PC-3 (cell line): ENCODE measurements around the gene ITIH3. TPM values are rescaled to one million over a fixed set of nuclear protein-coding genes. Genes with fewer than 3 reads are reported as not detected.

Source experiments
- ATAC-seq: fragments of 200-7000 bp; cut with Tn5 transposase; 2 replicates; pipeline ENCODE4 v1.9.1; 2020; ENCODE audit warnings: mild to moderate bottlenecking, moderate library complexity
- BruUV-seq: library from RNA; stranded (reverse); fragments of 400-500 nt; replicated peaks from 2 replicates; lab custom pipeline; 2021; lab: Mats Ljungman, UMichigan
- CTCF ChIA-PET: fragments of 300-600 bp; sonication (Branson Sonifier 250); formaldehyde crosslinking; loops from one replicate; lab custom pipeline; 2022; ENCODE audit warnings: antibody characterized with exemption; lab: Charles Lee
- POLR2A ChIA-PET: fragments of 300-600 bp; sonication (Branson Sonifier 250); formaldehyde crosslinking; loops from one replicate; lab custom pipeline; 2022; ENCODE audit warnings: antibody characterized with exemption; ENCODE audit not compliant: unreplicated experiment; lab: Charles Lee
- DNase-seq: peaks from one replicate; pipeline ENCODE4 v3.0.0-alpha.2; 2015
- H2AFZ ChIP-seq: fragments of 300-600 bp; sonication (generic); 2 replicates; pipeline ENCODE4 v1.6.0; 2016; ENCODE audit warnings: antibody characterized with exemption, low read length
- H3F3A ChIP-seq: fragments of 300-600 bp; sonication (generic); one replicate; pipeline ENCODE4 v1.6.0; 2017; ENCODE audit warnings: antibody characterized with exemption, low read length, control low read depth, mild to moderate bottlenecking; ENCODE audit not compliant: unreplicated experiment
- H3K27ac ChIP-seq: fragments of 300-600 bp; sonication (generic); 2 replicates; pipeline ENCODE4 v1.5.1; 2016; ENCODE audit warnings: mild to moderate bottlenecking, low read length
- H3K27me3 ChIP-seq: fragments of 300-600 bp; sonication (generic); 2 replicates; pipeline ENCODE4 v1.6.1; 2016; ENCODE audit warnings: low read length, mixed read lengths
- H3K36me3 ChIP-seq: fragments of 300-600 bp; sonication (generic); 2 replicates; pipeline ENCODE4 v1.6.1; 2016; ENCODE audit warnings: low read depth, mixed run types, low read length, mixed read lengths
- H3K4me1 ChIP-seq: fragments of 300-600 bp; sonication (generic); 2 replicates; pipeline ENCODE4 v1.5.1; 2016; ENCODE audit warnings: low read length; ENCODE audit not compliant: insufficient read depth
- H3K4me2 ChIP-seq: fragments of 300-600 bp; sonication (generic); 2 replicates; pipeline ENCODE4 v1.6.0; 2016; ENCODE audit warnings: low read length
- H3K4me3 ChIP-seq: fragments of 300-600 bp; sonication (generic); 2 replicates; pipeline ENCODE4 v1.5.1; 2016; ENCODE audit warnings: mild to moderate bottlenecking, low read length, mixed read lengths
- H3K79me2 ChIP-seq: fragments of 300-600 bp; sonication (generic); 2 replicates; pipeline ENCODE4 v1.6.1; 2017; ENCODE audit warnings: low read length, mixed read lengths
- H3K9ac ChIP-seq: fragments of 300-600 bp; sonication (generic); 2 replicates; pipeline ENCODE4 v1.6.0; 2016; ENCODE audit warnings: mild to moderate bottlenecking, low read length
- H3K9me2 ChIP-seq: fragments of 300-600 bp; sonication (generic); replicated peaks from 2 replicates; pipeline ENCODE4 v1.6.1; 2016; ENCODE audit warnings: mixed run types, low read length, mixed read lengths
- H3K9me3 ChIP-seq: fragments of 300-600 bp; sonication (generic); 2 replicates; pipeline ENCODE4 v1.6.1; 2016; ENCODE audit warnings: low read length, mixed read lengths
- H4K20me1 ChIP-seq: fragments of 300-600 bp; sonication (generic); 2 replicates; pipeline ENCODE4 v1.6.1; 2016; ENCODE audit warnings: low read length, mixed read lengths
- EZH2 ChIP-seq: fragments of 300-600 bp; sonication (generic); IDR thresholded peaks from one replicate; pipeline ENCODE4 v1.6.1; 2017; ENCODE audit warnings: antibody characterized with exemption, mild to moderate bottlenecking, low read length; ENCODE audit not compliant: unreplicated experiment
- EZH2phosphoT487 ChIP-seq: fragments of 300-600 bp; sonication (generic); IDR thresholded peaks from 2 replicates; pipeline ENCODE4 v1.6.1; 2018; ENCODE audit warnings: mild to moderate bottlenecking, antibody characterized with exemption, low read length, borderline replicate concordance
- intact Hi-C: fragments of 100-400 bp; cut with micrococcal nuclease; formaldehyde crosslinking; loops from 2 replicates; pipeline ENCODE4 v1.9.0; 2023
- total RNA-seq: library from RNA; depleted of rRNA; stranded (reverse); fragments of >200 nt; gene quantifications from 2 replicates; pipeline ENCODE4 v1.2.3, GENCODE V29; 2014
- TF ChIP-seq, protein P1 (sequence below): fragments of 300-600 bp; sonication (generic); conservative IDR thresholded peaks from 2 replicates; pipeline ENCODE4 v1.5.1; 2017; ENCODE audit warnings: antibody characterized with exemption, low read depth, mild to moderate bottlenecking, low read length

Gene ITIH3
- total RNA-seq, 1 experiment from 2014 or later = not detected

DNA sequence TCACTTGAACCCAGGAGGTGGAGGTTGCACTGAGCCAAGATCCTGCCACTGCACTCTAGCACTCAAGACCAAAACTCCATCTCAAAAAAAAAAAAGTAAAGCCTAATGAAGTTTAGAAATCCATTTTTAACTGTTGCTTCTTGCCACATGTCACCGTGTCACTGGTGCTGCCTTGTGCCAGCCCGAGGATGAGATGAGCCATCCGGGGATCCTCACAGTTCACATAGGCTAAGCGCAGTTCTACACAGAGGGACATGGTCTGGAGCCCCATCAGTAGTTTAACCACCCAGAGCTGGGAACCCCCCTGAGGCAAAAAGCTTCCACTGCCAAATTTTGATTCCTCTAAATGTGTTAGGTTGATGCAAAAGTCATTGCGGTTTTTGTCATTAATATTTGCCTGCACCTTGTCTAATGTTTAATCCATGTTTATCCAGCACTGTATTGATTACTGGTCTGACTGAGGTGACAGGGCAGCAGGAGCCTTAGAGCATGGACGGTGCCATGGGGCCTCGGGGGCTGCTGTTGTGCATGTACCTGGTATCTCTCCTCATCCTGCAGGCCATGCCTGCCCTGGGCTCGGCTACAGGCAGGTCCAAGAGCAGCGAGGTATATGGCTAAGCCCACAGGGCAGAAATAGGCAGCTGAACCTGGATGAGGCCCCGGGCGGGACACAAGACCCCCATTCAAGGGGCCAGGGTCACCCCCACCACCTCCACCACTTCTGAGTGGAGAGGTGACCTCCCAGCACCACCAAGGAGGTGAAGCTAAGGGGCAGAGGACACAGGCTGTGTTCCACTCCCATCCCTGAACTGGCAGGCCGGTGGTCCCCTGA lies 17.3 kb upstream of the ITIH3 start, which contains the start of gene ITIH1:
ITIH1 (plus strand) TSS at position 473 of the 832 bp plus-strand sequence; CDS start at position 490, 17 bp downstream.
- H3F3A ChIP-seq = no peaks in the 10 kb centered on the region
- H2AFZ ChIP-seq = no peak within 1 kb of the TSS
- H3K4me2 ChIP-seq = no peak within 1 kb of the TSS
- H3K9me2 ChIP-seq = no peaks in the 10 kb centered on the region
- ATAC-seq = no peak
- no peak within 1 kb of the TSS for H3K4me3 ChIP-seq
- ChIA-PET CTCF (no interaction called here), POLR2A (no interaction called here)
- no peaks in the 10 kb centered on the region for H3K9me3 ChIP-seq
- no peaks in the 10 kb centered on the region for H4K20me1 ChIP-seq
- no TSS peak for BruUV-seq
- peaks cover 18% of the 10 kb centered on the region for H3K27me3 ChIP-seq
- no peak for DNase-seq
- intact Hi-C loops = loop anchor here (10.0 kb wide), 1 partner anchor 287 kb away; no protein-coding TSS in a partner anchor
- no peaks in the 10 kb centered on the region for H3K4me1 ChIP-seq
- no peaks in the 10 kb centered on the region for H3K36me3 ChIP-seq
- H3K79me2 ChIP-seq = no peaks in the 10 kb centered on the region
- no peak within 1 kb of the TSS for H3K9ac ChIP-seq
- TF ChIP-seq, protein P1, sequence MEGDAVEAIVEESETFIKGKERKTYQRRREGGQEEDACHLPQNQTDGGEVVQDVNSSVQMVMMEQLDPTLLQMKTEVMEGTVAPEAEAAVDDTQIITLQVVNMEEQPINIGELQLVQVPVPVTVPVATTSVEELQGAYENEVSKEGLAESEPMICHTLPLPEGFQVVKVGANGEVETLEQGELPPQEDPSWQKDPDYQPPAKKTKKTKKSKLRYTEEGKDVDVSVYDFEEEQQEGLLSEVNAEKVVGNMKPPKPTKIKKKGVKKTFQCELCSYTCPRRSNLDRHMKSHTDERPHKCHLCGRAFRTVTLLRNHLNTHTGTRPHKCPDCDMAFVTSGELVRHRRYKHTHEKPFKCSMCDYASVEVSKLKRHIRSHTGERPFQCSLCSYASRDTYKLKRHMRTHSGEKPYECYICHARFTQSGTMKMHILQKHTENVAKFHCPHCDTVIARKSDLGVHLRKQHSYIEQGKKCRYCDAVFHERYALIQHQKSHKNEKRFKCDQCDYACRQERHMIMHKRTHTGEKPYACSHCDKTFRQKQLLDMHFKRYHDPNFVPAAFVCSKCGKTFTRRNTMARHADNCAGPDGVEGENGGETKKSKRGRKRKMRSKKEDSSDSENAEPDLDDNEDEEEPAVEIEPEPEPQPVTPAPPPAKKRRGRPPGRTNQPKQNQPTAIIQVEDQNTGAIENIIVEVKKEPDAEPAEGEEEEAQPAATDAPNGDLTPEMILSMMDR = no peak
- no peak for TF ChIP-seq EZH2phosphoT487
- no peak for TF ChIP-seq EZH2
- no peak within 1 kb of the TSS for H3K27ac ChIP-seq

DNA sequence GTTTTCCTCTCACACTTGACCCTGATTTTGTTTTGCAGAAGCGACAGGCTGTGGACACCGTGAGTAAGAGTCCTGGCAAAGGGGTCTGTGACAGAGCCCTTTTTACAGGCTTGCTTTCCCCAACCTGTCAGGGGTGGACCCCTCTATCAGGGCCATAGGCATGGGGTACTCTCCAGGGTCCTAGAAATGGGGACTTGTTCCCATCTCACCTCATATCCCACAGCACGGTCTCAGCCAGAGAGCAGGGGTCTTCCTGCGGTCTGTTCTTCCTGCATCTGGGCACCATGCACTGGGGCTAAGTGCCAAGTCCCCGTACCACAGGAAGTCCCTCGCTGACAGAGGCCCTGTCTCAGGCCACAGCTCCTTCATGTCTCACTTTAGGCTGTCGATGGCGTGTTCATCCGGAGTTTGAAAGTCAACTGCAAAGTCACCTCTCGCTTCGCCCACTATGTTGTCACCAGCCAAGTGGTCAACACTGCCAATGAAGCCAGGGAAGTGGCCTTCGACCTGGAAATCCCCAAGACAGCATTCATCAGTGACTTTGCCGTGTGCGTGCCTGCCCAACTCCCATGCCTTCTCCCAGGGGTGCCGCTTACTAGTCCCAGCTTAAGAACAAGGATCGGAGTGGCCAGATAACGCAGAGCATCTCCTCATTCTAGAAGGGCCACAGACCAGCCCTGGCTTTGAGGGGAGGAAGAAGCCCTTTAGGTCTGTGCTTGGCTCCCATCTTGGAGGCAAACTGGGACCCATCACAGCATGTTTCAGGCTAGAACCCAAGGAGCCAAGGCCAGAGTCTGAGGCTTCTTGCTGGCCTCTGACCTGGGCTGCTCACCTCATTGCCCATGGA lies 16.4 kb upstream of the ITIH3 start:
- Histone ChIP-seq H3K9me3 (no peaks in the 10 kb centered on the region), H3K4me3 (no peak overlapping the region), H3K27ac (no peak overlapping the region), H2AFZ (no peak overlapping the region), H3F3A (no peaks in the 10 kb centered on the region), H3K27me3 (peaks cover 25% of the 10 kb centered on the region), H4K20me1 (no peaks in the 10 kb centered on the region), H3K4me1 (no peaks in the 10 kb centered on the region), H3K79me2 (no peaks in the 10 kb centered on the region), H3K4me2 (no peak overlapping the region), H3K9ac (no peak overlapping the region), H3K9me2 (no peaks in the 10 kb centered on the region), H3K36me3 (no peaks in the 10 kb centered on the region)
- no peak for DNase-seq
- intact Hi-C loops = loop anchor here (10.0 kb wide), 1 partner anchor 287 kb away; no protein-coding TSS in a partner anchor
- ChIA-PET POLR2A (no interaction called here), CTCF (no interaction called here)
- no TSS peak for BruUV-seq
- TF ChIP-seq EZH2 (no peak), EZH2phosphoT487 (no peak)
- TF ChIP-seq, protein P1 = no peak
- no peak for ATAC-seq
